B cell (primary cell): Measurements from ENCODE around the gene FADS6. TPM values are rescaled to one million over a fixed set of nuclear protein-coding genes. Genes with fewer than 3 reads are reported as not detected.

Experiments used
- ATAC-seq: fragments of 200-7000 bp; cut with Tn5 transposase; one replicate; pipeline ENCODE4 v1.10.0; 2021; ENCODE audit warnings: low read depth, mild to moderate bottlenecking, moderate number of reproducible peaks, moderate library complexity
- CTCF ChIA-PET: fragments of 350-600 bp; sonication (Branson Sonifier 250); formaldehyde crosslinking; loops from one replicate; lab custom pipeline; 2021; ENCODE audit warnings: antibody characterized with exemption, inconsistent platforms; lab: Charles Lee
- POLR2A ChIA-PET: fragments of 350-600 bp; sonication (Branson Sonifier 250); formaldehyde crosslinking; loops from one replicate; lab custom pipeline; 2021; ENCODE audit warnings: antibody characterized with exemption; lab: Charles Lee
- DNase-seq: peaks from one replicate; pipeline ENCODE4 v3.0.0; 2013
- H2AFZ ChIP-seq: 2 replicates; pipeline ENCODE4 v1.6.1; 2012; ENCODE audit warnings: mild to moderate bottlenecking, low read depth, low read length; ENCODE audit not compliant: insufficient read depth, poor library complexity, severe bottlenecking
- H3K27ac ChIP-seq, 2 donors: 1 replicate in 1 of 2; 2 replicates in 1 of 2; pipeline ENCODE4 v1.5.1; 2012 to 2013; ENCODE audit warnings: low read length in 2 of 2, mild to moderate bottlenecking in 2 of 2, moderate library complexity in 1 of 2
- H3K27me3 ChIP-seq, 4 experiments: fragments of 200-600 bp in 1 of 4; sonication (generic) in 1 of 4; replicated peaks in 1 of 4; 1 replicate in 2 of 4; 2 replicates in 2 of 4; pipeline versions ENCODE4 v1.6.1 to v1.7.0; 2013 to 2016; ENCODE audit warnings: low read length in 3 of 4, mild to moderate bottlenecking in 2 of 4, mixed read lengths in 1 of 4, moderate library complexity in 1 of 4; ENCODE audit not compliant: insufficient read depth in 4 of 4, control insufficient read depth in 3 of 4; ENCODE audit errors: control extremely low read depth in 1 of 4
- H3K36me3 ChIP-seq, 2 experiments: replicated peaks in 1 of 2; 1 replicate in 1 of 2; 2 replicates in 1 of 2; pipeline versions ENCODE4 v1.6.1 to v1.7.1; 2013; ENCODE audit warnings: low read length in 1 of 2; ENCODE audit not compliant: insufficient read depth in 2 of 2, control insufficient read depth in 1 of 2; ENCODE audit errors: control extremely low read depth in 1 of 2, extremely low read depth in 1 of 2
- H3K4me1 ChIP-seq, 2 donors: fragments of 200-600 bp in 1 of 2; sonication (generic) in 1 of 2; 1 replicate in 1 of 2; 2 replicates in 1 of 2; pipeline versions ENCODE4 v1.5.1 to v1.6.1; 2013 to 2017; ENCODE audit warnings: low read length in 2 of 2; ENCODE audit not compliant: control insufficient read depth in 2 of 2, insufficient read depth in 2 of 2
- H3K4me2 ChIP-seq: replicated peaks from 2 replicates; pipeline ENCODE3; 2012; ENCODE audit warnings: mild to moderate bottlenecking, low read depth, low read length; ENCODE audit not compliant: poor library complexity, severe bottlenecking
- H3K4me3 ChIP-seq, 5 experiments: fragments of 200-600 bp in 1 of 5; sonication (generic) in 1 of 5; 1 replicate in 3 of 5; 2 replicates in 2 of 5; pipeline versions ENCODE4 v1.5.1 to v1.7.0; 2011 to 2016; ENCODE audit warnings: low read length in 4 of 5, mild to moderate bottlenecking in 4 of 5, low read depth in 2 of 5, control low read depth in 1 of 5, moderate library complexity in 1 of 5; ENCODE audit not compliant: insufficient read depth in 1 of 5; ENCODE audit errors: control extremely low read depth in 1 of 5, extremely low read depth in 1 of 5
- H3K79me2 ChIP-seq: fragments of 200-600 bp; sonication (generic); one replicate; pipeline ENCODE4 v1.6.0; 2016; ENCODE audit warnings: low read length; ENCODE audit not compliant: control insufficient read depth, insufficient read depth
- H3K9ac ChIP-seq: fragments of 200-600 bp; sonication (generic); 2 replicates; pipeline ENCODE4 v1.6.1; 2017; ENCODE audit warnings: mild to moderate bottlenecking, low read length, moderate library complexity
- H3K9me3 ChIP-seq, 3 donors: one replicate each; pipeline versions ENCODE4 v1.6.1 to v1.7.1; 2013; ENCODE audit warnings: low read length in 2 of 3; ENCODE audit not compliant: control insufficient read depth in 2 of 3, insufficient read depth in 1 of 3; ENCODE audit errors: control extremely low read depth in 1 of 3
- H4K20me1 ChIP-seq: 2 replicates; pipeline ENCODE4 v1.6.0; 2012; ENCODE audit warnings: mild to moderate bottlenecking, low read length; ENCODE audit not compliant: insufficient read depth, control insufficient read depth, poor library complexity, severe bottlenecking
- H3K27ac Mint-ChIP-seq: one replicate; pipeline ENCODE4 v1.8.0; 2021; ENCODE audit warnings: mixed read lengths
- H3K27me3 Mint-ChIP-seq: one replicate; pipeline ENCODE4 v1.8.0; 2021; ENCODE audit warnings: mixed read lengths
- H3K4me1 Mint-ChIP-seq: one replicate; pipeline ENCODE4 v1.8.0; 2021; ENCODE audit warnings: mixed read lengths
- H3K4me3 Mint-ChIP-seq: one replicate; pipeline ENCODE4 v1.8.0; 2021; ENCODE audit warnings: mixed read lengths
- H3K9me3 Mint-ChIP-seq: one replicate; pipeline ENCODE4 v1.8.0; 2022; ENCODE audit warnings: mixed read lengths; ENCODE audit not compliant: insufficient read depth
- CTCF ChIP-seq: fragments of 200-600 bp; IDR thresholded peaks from one replicate; pipeline ENCODE4 v1.8.0; 2022; ENCODE audit warnings: antibody characterized with exemption, mild to moderate bottlenecking
- EZH2 ChIP-seq: IDR thresholded peaks from 2 replicates; pipeline ENCODE4 v1.6.1; 2012; ENCODE audit warnings: borderline replicate concordance, low read depth, mild to moderate bottlenecking, moderate library complexity, low read length; ENCODE audit not compliant: insufficient read depth, poor library complexity, severe bottlenecking
- WGBS: methylation state at CpG from one replicate; pipeline ENCODE4 v1.1.5; 2013; ENCODE audit warnings: missing lambda C conversion rate; ENCODE audit not compliant: insufficient coverage; 5-methylcytosine and 5-hydroxymethylcytosine counted together
- intact Hi-C: fragments of 100-400 bp; cut with micrococcal nuclease; formaldehyde crosslinking; loops from one replicate; pipeline ENCODE4 v1.10.0; 2022
- polyA plus RNA-seq: library from polyadenylated mRNA; depleted of rRNA; stranded (reverse); fragments of >200 nt; gene quantifications from 2 replicates; pipeline ENCODE4 v1.2.3, GENCODE V29; 2012
- total RNA-seq, 2 donors: library from RNA; stranded (reverse); fragments of 120-200 nt in 1 of 2; gene quantifications; 1 replicate in 1 of 2; 2 replicates in 1 of 2; pipeline versions ENCODE4 v1.2.3 to v1.2.4, GENCODE V29; 2013 to 2022

FADS6 gene
- total and polyA plus RNA-seq, 2 donors (not counting 1 experiment from before 2014, with no cell fraction given) = not detected

DNA sequence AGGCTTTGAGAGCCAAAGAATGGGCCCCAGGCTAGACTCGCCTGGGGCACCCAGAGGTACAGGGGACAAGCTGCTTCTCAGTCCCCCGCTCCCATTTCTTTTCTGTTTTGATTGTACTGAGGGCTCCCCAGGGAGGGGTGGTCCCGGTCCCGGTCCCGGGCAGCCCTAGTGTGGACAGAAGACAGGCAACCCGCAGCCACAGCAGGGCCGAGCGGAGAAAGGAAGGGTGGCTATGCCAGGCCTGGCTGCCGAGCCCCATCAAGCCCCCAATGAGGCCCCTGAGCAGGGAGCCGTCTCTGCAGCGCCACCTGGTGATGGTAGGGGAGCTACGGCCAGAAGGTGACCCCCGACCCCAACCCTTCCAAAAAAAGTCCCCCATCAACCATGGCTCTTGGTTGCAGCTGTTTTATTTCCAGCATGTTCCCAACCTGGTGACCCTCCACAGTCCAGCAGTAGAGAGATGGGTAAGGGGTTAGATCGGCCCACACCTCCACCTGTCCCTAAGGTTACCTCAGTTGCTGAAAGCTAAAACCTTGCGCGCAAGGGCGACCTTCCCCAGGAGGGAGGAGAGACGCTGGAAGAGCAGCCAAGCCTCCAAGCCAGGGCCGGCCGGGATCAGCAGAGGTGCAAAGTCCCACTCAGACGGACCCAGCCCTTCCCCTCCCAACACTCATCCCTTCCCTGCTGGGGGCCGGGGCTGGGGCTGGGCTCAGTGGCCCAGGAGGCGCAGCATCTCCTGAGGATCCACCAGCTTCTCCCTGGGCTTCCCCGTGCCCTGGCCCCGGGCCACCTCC, 31.1 kb downstream of the FADS6 start:
- Histone ChIP-seq H2AFZ (no peak overlapping the region), H3K9ac (no peak overlapping the region), H3K27ac (no peak overlapping the region), H3K9me3 (peaks cover 0 to 18% (median 0%) of the 10 kb centered on the region in 3 donors), H3K4me3 (peak overlapping the region in 2 of 5 experiments; percentile 3 to 38), H4K20me1 (peaks cover 9% of the 10 kb centered on the region), H3K4me2 (peak overlapping the region; percentile 80), H3K79me2 (no peaks in the 10 kb centered on the region), H3K27me3 (peaks cover 0 to 55% (median 22%) of the 10 kb centered on the region in 4 experiments), H3K4me1 (peaks cover 32 to 33% of the 10 kb centered on the region in 2 donors), H3K36me3 (no peaks in the 10 kb centered on the region)
- peak; percentile 52 for ATAC-seq
- H3K4me3 Mint-ChIP-seq = peak overlapping the region; percentile 68
- peak; percentile 84 for DNase-seq
- peaks cover 33% of the 10 kb centered on the region for H3K27me3 Mint-ChIP-seq
- peak; percentile 78 for TF ChIP-seq CTCF
- TF ChIP-seq EZH2 = peak; percentile 72
- intact Hi-C loops = loop anchor here (5.0 kb wide), 1 partner anchor 295 kb away; the partner anchor contains the start of gene CD300H
- CTCF ChIA-PET = interaction anchor here (0.8 to 12.3 kb wide), 19 partner anchors 10 to 483 kb away, joined by 3 to 181 read pairs (median 6); partner anchors contain the start of genes FDXR and RAB37
- H3K4me1 Mint-ChIP-seq = peaks cover 26% of the 10 kb centered on the region
- WGBS = 45% methylated on average over 19 of the region's 25 CpGs
- H3K27ac Mint-ChIP-seq = no peak overlapping the region
- H3K9me3 Mint-ChIP-seq = no peaks in the 10 kb centered on the region
- POLR2A ChIA-PET = interaction anchor here (1.0 kb wide), 1 partner anchor 11 kb away, joined by 3 read pairs; the partner anchor contains the start of gene FDXR
